ENCODE results near the gene GRM3. TPM values are rescaled to one million over a fixed set of nuclear protein-coding genes. Genes with fewer than 3 reads are reported as not detected.
"Not testable (repeated sequence)": the region's sequence is repeated elsewhere in the genome, so short reads cannot be mapped to it uniquely, and the experiment has no call there.

The GRM3 gene
- polyA plus RNA-seq (2013, experiment 1 of 2; ENCODE audit: insufficient read length): not detected
- not detected for polyA plus RNA-seq (2013, experiment 2 of 2; ENCODE audit: insufficient read length)

GRCh38 chr7:86643561-86644281 lies at the start of gene GRM3:
TSS of gene GRM3 (plus strand) at chr7:86643909. CDS start at chr7:86765146, 121,237 bp downstream.
- DNase-seq: no peak

- no peak for DNase-seq
Measured at GRCh38 chr7:86598311-86598710, 45.4 kb upstream of the GRM3 start.

- DNase-seq: no peak
Measured at GRCh38 chr7:86598721-86599120, 45.0 kb upstream of the GRM3 start.

GRCh38 chr7:86600506-86601290 lies 43.0 kb upstream of the GRM3 start:
- no peak for DNase-seq

GRCh38 chr7:86615711-86616110 lies 28.0 kb upstream of the GRM3 start:
- not testable (repeated sequence) for DNase-seq

GRCh38 chr7:86644282-86645224 lies 844 bp downstream of the GRM3 start:
- no peak for DNase-seq

- DNase-seq: no peak
Measured at GRCh38 chr7:86645225-86645608, 1.5 kb downstream of the GRM3 start.

GRCh38 chr7:86645676-86646276 lies 2.1 kb downstream of the GRM3 start:
- no peak for DNase-seq

GRCh38 chr7:86647385-86648094 lies 3.8 kb downstream of the GRM3 start:
- DNase-seq: no peak

GRCh38 chr7:86648169-86648568 lies 4.5 kb downstream of the GRM3 start:
- no peak for DNase-seq

GRCh38 chr7:86653919-86654659 lies 10.4 kb downstream of the GRM3 start:
- DNase-seq: no peak

GRCh38 chr7:86657948-86658347 lies 14.2 kb downstream of the GRM3 start:
- DNase-seq: no peak

GRCh38 chr7:86660950-86661462 lies 17.3 kb downstream of the GRM3 start:
- no peak for DNase-seq

GRCh38 chr7:86664486-86664885 lies 20.8 kb downstream of the GRM3 start:
- DNase-seq: no peak

GRCh38 chr7:86664991-86665390 lies 21.3 kb downstream of the GRM3 start:
- no peak for DNase-seq

GRCh38 chr7:86665669-86666068 lies 22.0 kb downstream of the GRM3 start:
- no peak for DNase-seq

GRCh38 chr7:86667732-86668131 lies 24.0 kb downstream of the GRM3 start:
- DNase-seq: no peak

- no peak for DNase-seq
Measured at GRCh38 chr7:86668315-86668714, 24.6 kb downstream of the GRM3 start.

- no peak for DNase-seq
Measured at GRCh38 chr7:86687831-86688230, 44.1 kb downstream of the GRM3 start.

GRCh38 chr7:86689363-86689762 lies 45.7 kb downstream of the GRM3 start:
- no peak for DNase-seq

GRCh38 chr7:86692755-86693154 lies 49.0 kb downstream of the GRM3 start:
- no peak for DNase-seq
